GM21447 (cell line): ENCODE measurements around the gene NOP53.
"Not testable (repeated sequence)": the region's sequence is repeated elsewhere in the genome, so short reads cannot be mapped to it uniquely, and the experiment has no call there.

Experiments
- ATAC-seq: cut with Tn5 transposase; IDR thresholded peaks from one replicate; pipeline ENCODE4 v1.9.1; 2021; ENCODE audit not compliant: unreplicated experiment

The NOP53 gene

GRCh38 chr19:47776568-47776967 lies 31.2 kb downstream of the NOP53 start:
- ATAC-seq: no peak

GRCh38 chr19:47777245-47778048 lies 32.1 kb downstream of the NOP53 start:
- ATAC-seq: not testable (repeated sequence)

GRCh38 chr19:47778049-47778953 lies 33.0 kb downstream of the NOP53 start, which contains the start of gene SELENOW:
Gene SELENOW, plus strand, starts transcription at chr19:47778703. Its CDS starts 83 bp downstream, at chr19:47778786.
- peak; percentile 76 for ATAC-seq

GRCh38 chr19:47778954-47779351 lies 33.6 kb downstream of the NOP53 start:
- no peak for ATAC-seq

GRCh38 chr19:47779524-47780214 lies 34.3 kb downstream of the NOP53 start:
- ATAC-seq: no peak

- no peak for ATAC-seq
Observed at GRCh38 chr19:47780215-47780551, 34.8 kb downstream of the NOP53 start.

- ATAC-seq: no peak
Observed at GRCh38 chr19:47781590-47782262, 36.4 kb downstream of the NOP53 start.

- no peak for ATAC-seq
Observed at GRCh38 chr19:47786566-47786965, 41.2 kb downstream of the NOP53 start.

GRCh38 chr19:47787307-47787706 lies 42.0 kb downstream of the NOP53 start:
- not testable (repeated sequence) for ATAC-seq

GRCh38 chr19:47789811-47790210 lies 44.5 kb downstream of the NOP53 start:
- ATAC-seq: not testable (repeated sequence)

- no peak for ATAC-seq
Observed at GRCh38 chr19:47790398-47790814, 45.1 kb downstream of the NOP53 start.

GRCh38 chr19:47792616-47793015 lies 47.3 kb downstream of the NOP53 start:
- no peak for ATAC-seq

- no peak for ATAC-seq
Observed at GRCh38 chr19:47794526-47794925, 49.2 kb downstream of the NOP53 start.

GRCh38 chr19:47796785-47797184 lies 51.4 kb downstream of the NOP53 start:
- no peak for ATAC-seq

GRCh38 chr19:47797996-47798903 lies 52.9 kb downstream of the NOP53 start:
- no peak for ATAC-seq

GRCh38 chr19:47798904-47799266 lies 53.5 kb downstream of the NOP53 start:
- no peak for ATAC-seq

GRCh38 chr19:47801270-47801669 lies 55.9 kb downstream of the NOP53 start:
- no peak for ATAC-seq

- no peak for ATAC-seq
Observed at GRCh38 chr19:47802521-47803043, 57.2 kb downstream of the NOP53 start.

GRCh38 chr19:47803148-47803547 lies 57.8 kb downstream of the NOP53 start:
- ATAC-seq: not testable (repeated sequence)
